HG02884 (cell line): ENCODE data around the gene WIPF3.

Experiments used
- ATAC-seq: cut with Tn5 transposase; IDR thresholded peaks from one replicate; pipeline ENCODE4 v1.9.1; 2021; ENCODE audit warnings: mild to moderate bottlenecking, moderate library complexity; ENCODE audit not compliant: unreplicated experiment

Gene WIPF3

GRCh38 chr7:29808075-29808801, 1.9 kb downstream of the WIPF3 start:
- no peak for ATAC-seq

- ATAC-seq: no peak
These were observed 3.3 kb downstream of the WIPF3 start for GRCh38 chr7:29809533-29810155.

GRCh38 chr7:29810297-29810696, 4.0 kb downstream of the WIPF3 start:
- no peak for ATAC-seq

GRCh38 chr7:29810813-29811482, 4.6 kb downstream of the WIPF3 start:
- no peak for ATAC-seq

- no peak for ATAC-seq
These were observed 5.3 kb downstream of the WIPF3 start for GRCh38 chr7:29811586-29811985.

GRCh38 chr7:29812185-29812876, 6.0 kb downstream of the WIPF3 start:
- ATAC-seq: no peak

GRCh38 chr7:29815181-29816105, 9.1 kb downstream of the WIPF3 start:
- no peak for ATAC-seq

GRCh38 chr7:29818308-29818707, 12.0 kb downstream of the WIPF3 start:
- ATAC-seq: no peak

- peak; percentile 82 for ATAC-seq
These were observed 19.6 kb downstream of the WIPF3 start for GRCh38 chr7:29825775-29826529.

GRCh38 chr7:29826530-29826822, 20.2 kb downstream of the WIPF3 start:
- ATAC-seq: no peak

GRCh38 chr7:29826904-29827303, 20.6 kb downstream of the WIPF3 start:
- ATAC-seq: no peak

- no peak for ATAC-seq
These were observed 25.4 kb downstream of the WIPF3 start for GRCh38 chr7:29831705-29832104.

- no peak for ATAC-seq
These were observed 27.6 kb downstream of the WIPF3 start for GRCh38 chr7:29833929-29834328.

GRCh38 chr7:29835718-29836117, 29.4 kb downstream of the WIPF3 start:
- ATAC-seq: no peak

GRCh38 chr7:29839302-29839701, 33.0 kb downstream of the WIPF3 start:
- no peak for ATAC-seq

GRCh38 chr7:29839921-29840320, 33.6 kb downstream of the WIPF3 start:
- ATAC-seq: no peak

- no peak for ATAC-seq
These were observed 34.4 kb downstream of the WIPF3 start for GRCh38 chr7:29840701-29841100.

- ATAC-seq: no peak
These were observed 35.8 kb downstream of the WIPF3 start for GRCh38 chr7:29841926-29842701.

- ATAC-seq: no peak
These were observed 36.8 kb downstream of the WIPF3 start for GRCh38 chr7:29843093-29843492.
